ENCODE results near the gene CERK.

DNA sequence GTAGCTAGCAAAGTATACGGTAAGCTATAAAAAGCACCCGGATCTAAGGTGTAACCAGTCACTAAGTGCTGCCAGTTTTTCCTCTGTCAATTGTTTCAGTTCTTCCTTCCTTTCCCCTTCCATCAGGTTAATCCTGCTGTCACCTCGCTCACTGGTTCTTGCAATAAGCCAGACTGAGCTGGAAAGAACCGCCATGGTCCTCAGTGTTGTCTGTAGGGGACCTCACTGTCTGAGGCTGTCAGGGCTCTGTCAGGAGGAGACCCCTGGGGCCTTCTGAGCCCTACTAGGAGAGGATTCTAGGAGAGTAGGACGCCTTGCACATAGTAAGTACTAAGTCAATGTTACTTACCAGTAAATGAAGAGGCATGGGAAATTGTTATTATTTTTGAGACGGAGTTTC is 23.0 kb upstream of the CERK start:
- TF ChIP-seq, protein P1, sequence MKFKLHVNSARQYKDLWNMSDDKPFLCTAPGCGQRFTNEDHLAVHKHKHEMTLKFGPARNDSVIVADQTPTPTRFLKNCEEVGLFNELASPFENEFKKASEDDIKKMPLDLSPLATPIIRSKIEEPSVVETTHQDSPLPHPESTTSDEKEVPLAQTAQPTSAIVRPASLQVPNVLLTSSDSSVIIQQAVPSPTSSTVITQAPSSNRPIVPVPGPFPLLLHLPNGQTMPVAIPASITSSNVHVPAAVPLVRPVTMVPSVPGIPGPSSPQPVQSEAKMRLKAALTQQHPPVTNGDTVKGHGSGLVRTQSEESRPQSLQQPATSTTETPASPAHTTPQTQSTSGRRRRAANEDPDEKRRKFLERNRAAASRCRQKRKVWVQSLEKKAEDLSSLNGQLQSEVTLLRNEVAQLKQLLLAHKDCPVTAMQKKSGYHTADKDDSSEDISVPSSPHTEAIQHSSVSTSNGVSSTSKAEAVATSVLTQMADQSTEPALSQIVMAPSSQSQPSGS (CRISPR knock-in tag; IDR thresholded peaks at IDR 0.05; ENCODE audit: borderline replicate concordance, low read depth) = no peak
- TF ChIP-seq SP1 (CRISPR knock-in tag; conservative IDR thresholded peaks at IDR 0.05) = no peak
- TF ChIP-seq NR2C2 (CRISPR knock-in tag; IDR thresholded peaks at IDR 0.05) = no peak
- no peak for TF ChIP-seq CDX4 (CRISPR knock-in tag; IDR thresholded peaks at IDR 0.05; ENCODE audit: borderline replicate concordance)
- no peak for TF ChIP-seq CTCF (IDR thresholded peaks at IDR 0.05)
- TF ChIP-seq NR3C1 (CRISPR knock-in tag; conservative IDR thresholded peaks at IDR 0.05; ENCODE audit: low read depth) = no peak
- TF ChIP-seq JUN (CRISPR knock-in tag; IDR thresholded peaks at IDR 0.05) = no peak
- TF ChIP-seq, protein P2, sequence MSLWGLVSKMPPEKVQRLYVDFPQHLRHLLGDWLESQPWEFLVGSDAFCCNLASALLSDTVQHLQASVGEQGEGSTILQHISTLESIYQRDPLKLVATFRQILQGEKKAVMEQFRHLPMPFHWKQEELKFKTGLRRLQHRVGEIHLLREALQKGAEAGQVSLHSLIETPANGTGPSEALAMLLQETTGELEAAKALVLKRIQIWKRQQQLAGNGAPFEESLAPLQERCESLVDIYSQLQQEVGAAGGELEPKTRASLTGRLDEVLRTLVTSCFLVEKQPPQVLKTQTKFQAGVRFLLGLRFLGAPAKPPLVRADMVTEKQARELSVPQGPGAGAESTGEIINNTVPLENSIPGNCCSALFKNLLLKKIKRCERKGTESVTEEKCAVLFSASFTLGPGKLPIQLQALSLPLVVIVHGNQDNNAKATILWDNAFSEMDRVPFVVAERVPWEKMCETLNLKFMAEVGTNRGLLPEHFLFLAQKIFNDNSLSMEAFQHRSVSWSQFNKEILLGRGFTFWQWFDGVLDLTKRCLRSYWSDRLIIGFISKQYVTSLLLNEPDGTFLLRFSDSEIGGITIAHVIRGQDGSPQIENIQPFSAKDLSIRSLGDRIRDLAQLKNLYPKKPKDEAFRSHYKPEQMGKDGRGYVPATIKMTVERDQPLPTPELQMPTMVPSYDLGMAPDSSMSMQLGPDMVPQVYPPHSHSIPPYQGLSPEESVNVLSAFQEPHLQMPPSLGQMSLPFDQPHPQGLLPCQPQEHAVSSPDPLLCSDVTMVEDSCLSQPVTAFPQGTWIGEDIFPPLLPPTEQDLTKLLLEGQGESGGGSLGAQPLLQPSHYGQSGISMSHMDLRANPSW (CRISPR knock-in tag; conservative IDR thresholded peaks at IDR 0.05; ENCODE audit: low read depth) = no peak
- TF ChIP-seq, protein P3, sequence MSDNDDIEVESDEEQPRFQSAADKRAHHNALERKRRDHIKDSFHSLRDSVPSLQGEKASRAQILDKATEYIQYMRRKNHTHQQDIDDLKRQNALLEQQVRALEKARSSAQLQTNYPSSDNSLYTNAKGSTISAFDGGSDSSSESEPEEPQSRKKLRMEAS (CRISPR knock-in tag; IDR thresholded peaks at IDR 0.05) = no peak
- TF ChIP-seq KAT7 (CRISPR knock-in tag; IDR thresholded peaks at IDR 0.05; ENCODE audit: borderline replicate concordance) = no peak
- no peak for TF ChIP-seq FOXJ3 (CRISPR knock-in tag; IDR thresholded peaks at IDR 0.05; ENCODE audit: borderline replicate concordance)
- TF ChIP-seq ZNF121 (CRISPR knock-in tag; IDR thresholded peaks at IDR 0.05) = no peak

Measured in WTC11 (cell line).